ENCODE results near the gene ZNF524. TPM values are rescaled to one million over a fixed set of nuclear protein-coding genes. Genes with fewer than 3 reads are reported as not detected.

The ZNF524 gene
- total and polyA plus RNA-seq, 9 of the 15 experiments (the other 6 are each of a cell fraction or from before 2014, with no cell fraction given): 0.08 to 15.6 (median 2.9) TPM

- TF ChIP-seq IRF9 (tag; IDR thresholded peaks at IDR 0.05) (no peak), HDAC3 (IDR thresholded peaks at IDR 0.05; ENCODE audit: borderline replicate concordance, partially characterized antibody) (no peak), SETDB1 (IDR thresholded peaks at IDR 0.05; ENCODE audit: low read length) (no peak), TSC22D4 (tag; IDR thresholded peaks at IDR 0.05) (no peak), TAF9B (IDR thresholded peaks at IDR 0.05; ENCODE audit: partially characterized antibody) (peak; percentile 84), SRSF7 (optimal IDR thresholded peaks at IDR 0.05; ENCODE audit: low read depth, low read length) (no peak), ATF7 (IDR thresholded peaks at IDR 0.05) (0 out of 2 replicates have a peak, but pooled peaks have one; percentile 13), ZNF347 (CRISPR knock-in tag; IDR thresholded peaks at IDR 0.05; ENCODE audit: low read depth) (no peak), ZC3H4 (CRISPR knock-in tag; IDR thresholded peaks at IDR 0.05; ENCODE audit: borderline replicate concordance) (no peak), TAL1 (IDR thresholded peaks at IDR 0.05) (no peak), RBM39 (optimal IDR thresholded peaks at IDR 0.05; ENCODE audit: low read depth, low read length) (no peak), COPS2 (conservative IDR thresholded peaks at IDR 0.05) (no peak), ZBTB1 (CRISPR knock-in tag; IDR thresholded peaks at IDR 0.05; ENCODE audit: borderline replicate concordance, low read depth) (no peak)
- TF ChIP-seq, protein P1, sequence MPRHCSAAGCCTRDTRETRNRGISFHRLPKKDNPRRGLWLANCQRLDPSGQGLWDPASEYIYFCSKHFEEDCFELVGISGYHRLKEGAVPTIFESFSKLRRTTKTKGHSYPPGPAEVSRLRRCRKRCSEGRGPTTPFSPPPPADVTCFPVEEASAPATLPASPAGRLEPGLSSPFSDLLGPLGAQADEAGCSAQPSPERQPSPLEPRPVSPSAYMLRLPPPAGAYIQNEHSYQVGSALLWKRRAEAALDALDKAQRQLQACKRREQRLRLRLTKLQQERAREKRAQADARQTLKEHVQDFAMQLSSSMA (CRISPR knock-in tag; IDR thresholded peaks at IDR 0.05): no peak
- TF ChIP-seq, protein P2, sequence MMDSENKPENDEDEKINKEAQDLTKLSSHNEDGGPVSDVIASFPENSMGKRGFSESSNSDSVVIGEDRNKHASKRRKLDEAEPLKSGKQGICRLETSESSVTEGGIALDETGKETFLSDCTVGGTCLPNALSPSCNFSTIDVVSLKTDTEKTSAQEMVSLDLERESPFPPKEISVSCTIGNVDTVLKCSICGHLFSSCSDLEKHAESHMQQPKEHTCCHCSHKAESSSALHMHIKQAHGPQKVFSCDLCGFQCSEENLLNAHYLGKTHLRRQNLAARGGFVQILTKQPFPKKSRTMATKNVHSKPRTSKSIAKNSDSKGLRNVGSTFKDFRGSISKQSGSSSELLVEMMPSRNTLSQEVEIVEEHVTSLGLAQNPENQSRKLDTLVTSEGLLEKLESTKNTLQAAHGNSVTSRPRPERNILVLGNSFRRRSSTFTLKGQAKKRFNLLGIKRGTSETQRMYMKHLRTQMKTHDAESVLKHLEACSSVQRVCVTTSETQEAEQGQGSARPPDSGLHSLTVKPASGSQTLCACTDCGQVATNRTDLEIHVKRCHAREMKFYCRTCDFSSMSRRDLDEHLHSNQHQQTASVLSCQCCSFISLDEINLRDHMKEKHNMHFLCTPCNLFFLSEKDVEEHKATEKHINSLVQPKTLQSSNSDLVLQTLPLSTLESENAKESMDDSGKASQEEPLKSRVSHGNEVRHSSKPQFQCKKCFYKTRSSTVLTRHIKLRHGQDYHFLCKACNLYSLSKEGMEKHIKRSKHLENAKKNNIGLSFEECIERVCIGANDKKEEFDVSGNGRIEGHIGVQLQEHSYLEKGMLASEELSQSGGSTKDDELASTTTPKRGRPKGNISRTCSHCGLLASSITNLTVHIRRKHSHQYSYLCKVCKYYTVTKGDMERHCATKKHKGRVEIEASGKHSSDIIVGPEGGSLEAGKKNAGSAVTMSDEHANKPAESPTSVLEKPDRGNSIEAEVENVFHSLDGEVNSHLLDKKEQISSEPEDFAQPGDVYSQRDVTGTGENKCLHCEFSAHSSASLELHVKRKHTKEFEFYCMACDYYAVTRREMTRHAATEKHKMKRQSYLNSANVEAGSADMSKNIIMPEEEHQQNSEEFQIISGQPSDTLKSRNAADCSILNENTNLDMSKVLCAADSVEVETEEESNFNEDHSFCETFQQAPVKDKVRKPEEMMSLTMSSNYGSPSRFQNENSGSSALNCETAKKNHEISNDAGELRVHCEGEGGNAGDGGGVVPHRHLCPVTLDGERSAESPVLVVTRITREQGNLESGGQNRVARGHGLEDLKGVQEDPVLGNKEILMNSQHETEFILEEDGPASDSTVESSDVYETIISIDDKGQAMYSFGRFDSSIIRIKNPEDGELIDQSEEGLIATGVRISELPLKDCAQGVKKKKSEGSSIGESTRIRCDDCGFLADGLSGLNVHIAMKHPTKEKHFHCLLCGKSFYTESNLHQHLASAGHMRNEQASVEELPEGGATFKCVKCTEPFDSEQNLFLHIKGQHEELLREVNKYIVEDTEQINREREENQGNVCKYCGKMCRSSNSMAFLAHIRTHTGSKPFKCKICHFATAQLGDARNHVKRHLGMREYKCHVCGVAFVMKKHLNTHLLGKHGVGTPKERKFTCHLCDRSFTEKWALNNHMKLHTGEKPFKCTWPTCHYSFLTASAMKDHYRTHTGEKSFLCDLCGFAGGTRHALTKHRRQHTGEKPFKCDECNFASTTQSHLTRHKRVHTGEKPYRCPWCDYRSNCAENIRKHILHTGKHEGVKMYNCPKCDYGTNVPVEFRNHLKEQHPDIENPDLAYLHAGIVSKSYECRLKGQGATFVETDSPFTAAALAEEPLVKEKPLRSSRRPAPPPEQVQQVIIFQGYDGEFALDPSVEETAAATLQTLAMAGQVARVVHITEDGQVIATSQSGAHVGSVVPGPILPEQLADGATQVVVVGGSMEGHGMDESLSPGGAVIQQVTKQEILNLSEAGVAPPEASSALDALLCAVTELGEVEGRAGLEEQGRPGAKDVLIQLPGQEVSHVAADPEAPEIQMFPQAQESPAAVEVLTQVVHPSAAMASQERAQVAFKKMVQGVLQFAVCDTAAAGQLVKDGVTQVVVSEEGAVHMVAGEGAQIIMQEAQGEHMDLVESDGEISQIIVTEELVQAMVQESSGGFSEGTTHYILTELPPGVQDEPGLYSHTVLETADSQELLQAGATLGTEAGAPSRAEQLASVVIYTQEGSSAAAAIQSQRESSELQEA (IDR thresholded peaks at IDR 0.05; ENCODE audit: low read depth): peak; percentile 82
- TF ChIP-seq, protein P3, sequence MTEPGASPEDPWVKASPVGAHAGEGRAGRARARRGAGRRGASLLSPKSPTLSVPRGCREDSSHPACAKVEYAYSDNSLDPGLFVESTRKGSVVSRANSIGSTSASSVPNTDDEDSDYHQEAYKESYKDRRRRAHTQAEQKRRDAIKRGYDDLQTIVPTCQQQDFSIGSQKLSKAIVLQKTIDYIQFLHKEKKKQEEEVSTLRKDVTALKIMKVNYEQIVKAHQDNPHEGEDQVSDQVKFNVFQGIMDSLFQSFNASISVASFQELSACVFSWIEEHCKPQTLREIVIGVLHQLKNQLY (CRISPR knock-in tag; conservative IDR thresholded peaks at IDR 0.05): no peak
- TF ChIP-seq, protein P4, sequence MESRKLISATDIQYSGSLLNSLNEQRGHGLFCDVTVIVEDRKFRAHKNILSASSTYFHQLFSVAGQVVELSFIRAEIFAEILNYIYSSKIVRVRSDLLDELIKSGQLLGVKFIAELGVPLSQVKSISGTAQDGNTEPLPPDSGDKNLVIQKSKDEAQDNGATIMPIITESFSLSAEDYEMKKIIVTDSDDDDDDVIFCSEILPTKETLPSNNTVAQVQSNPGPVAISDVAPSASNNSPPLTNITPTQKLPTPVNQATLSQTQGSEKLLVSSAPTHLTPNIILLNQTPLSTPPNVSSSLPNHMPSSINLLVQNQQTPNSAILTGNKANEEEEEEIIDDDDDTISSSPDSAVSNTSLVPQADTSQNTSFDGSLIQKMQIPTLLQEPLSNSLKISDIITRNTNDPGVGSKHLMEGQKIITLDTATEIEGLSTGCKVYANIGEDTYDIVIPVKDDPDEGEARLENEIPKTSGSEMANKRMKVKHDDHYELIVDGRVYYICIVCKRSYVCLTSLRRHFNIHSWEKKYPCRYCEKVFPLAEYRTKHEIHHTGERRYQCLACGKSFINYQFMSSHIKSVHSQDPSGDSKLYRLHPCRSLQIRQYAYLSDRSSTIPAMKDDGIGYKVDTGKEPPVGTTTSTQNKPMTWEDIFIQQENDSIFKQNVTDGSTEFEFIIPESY (CRISPR knock-in tag; IDR thresholded peaks at IDR 0.05): no peak
Measured at GRCh38 chr19:55599468-55599841, 633 bp upstream of the ZNF524 start, which contains the start of gene FIZ1 (continued).
